WERI-Rb-1 (cell line): ENCODE results near the gene HSDL2.
"Not testable (repeated sequence)": the region's sequence is repeated elsewhere in the genome, so short reads cannot be mapped to it uniquely, and the experiment has no call there.

Experiments used
- DNase-seq: peaks from one replicate; pipeline ENCODE4 v3.0.0-alpha.2; 2020
- H3K27ac ChIP-seq: fragments of 250-450 bp; sonication (Bioruptor Pico); 2 replicates; pipeline ENCODE4 v1.5.1; 2020; ENCODE audit warnings: mild to moderate bottlenecking, moderate library complexity
- H3K27me3 ChIP-seq: fragments of 250-450 bp; sonication (Bioruptor Pico); 2 replicates; pipeline ENCODE4 v1.5.1; 2021; ENCODE audit warnings: mild to moderate bottlenecking, low read depth, moderate library complexity; ENCODE audit not compliant: insufficient read depth, severe bottlenecking
- H3K36me3 ChIP-seq: fragments of 250-450 bp; sonication (Bioruptor Pico); 2 replicates; pipeline ENCODE4 v1.5.1; 2020; ENCODE audit warnings: mild to moderate bottlenecking, moderate library complexity
- H3K4me3 ChIP-seq: 2 replicates; pipeline ENCODE4 v1.5.1; 2011; ENCODE audit warnings: low read depth, mild to moderate bottlenecking, control low read depth, low read length
- H3K9me3 ChIP-seq: fragments of 250-450 bp; sonication (Bioruptor Pico); 2 replicates; pipeline ENCODE4 v1.5.1; 2021; ENCODE audit warnings: mild to moderate bottlenecking, moderate library complexity; ENCODE audit not compliant: severe bottlenecking
- CTCF ChIP-seq: IDR thresholded peaks from 2 replicates; pipeline ENCODE4 v1.5.1; 2011; ENCODE audit warnings: low read depth, mild to moderate bottlenecking, control low read depth, inconsistent platforms, low read length

HSDL2 gene

GRCh38 chr9:112506571-112506970, 126.7 kb downstream of the HSDL2 start:
- no peaks in the 10 kb centered on the region for H3K9me3 ChIP-seq
- DNase-seq: no peak
- H3K27ac ChIP-seq: no peak overlapping the region
- H3K36me3 ChIP-seq: peaks cover 11% of the 10 kb centered on the region
- TF ChIP-seq CTCF: no peak
- no peaks in the 10 kb centered on the region for H3K27me3 ChIP-seq
- no peak overlapping the region for H3K4me3 ChIP-seq

DNA sequence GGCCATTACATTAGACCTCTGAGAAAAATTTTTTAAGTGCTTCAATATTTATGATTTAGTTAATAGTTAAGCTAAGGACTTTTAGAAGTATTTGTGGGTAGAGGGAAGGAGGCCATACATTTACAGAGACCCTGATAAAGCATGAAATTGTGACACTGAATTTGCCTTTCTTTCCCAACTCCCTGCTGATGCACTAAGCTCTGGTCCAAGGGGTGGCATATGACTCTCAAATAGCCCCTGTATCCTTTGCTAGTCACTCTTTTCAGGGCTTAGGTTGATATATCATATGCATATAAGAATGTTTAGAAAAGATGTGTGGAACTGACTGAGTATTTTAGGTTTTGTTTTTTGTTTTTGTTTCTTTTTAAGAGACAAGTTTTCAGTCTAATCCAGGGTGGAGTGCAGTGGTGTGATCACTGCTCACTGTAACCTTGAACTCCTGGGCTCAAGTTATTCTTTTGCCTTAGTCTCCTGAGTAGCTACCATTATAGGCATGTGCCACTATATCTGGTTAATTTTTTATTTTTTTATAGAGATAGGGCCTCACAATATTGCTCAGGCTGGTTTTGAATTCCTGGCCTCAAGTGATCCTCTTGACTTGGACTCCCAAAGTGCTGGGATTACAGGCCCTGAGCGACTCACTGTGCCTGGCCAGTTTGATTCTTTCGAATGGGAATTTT, 127.2 kb downstream of the HSDL2 start:
- peaks cover 7% of the 10 kb centered on the region; the same call in 1 of the 2 replicates for H3K36me3 ChIP-seq

DNA sequence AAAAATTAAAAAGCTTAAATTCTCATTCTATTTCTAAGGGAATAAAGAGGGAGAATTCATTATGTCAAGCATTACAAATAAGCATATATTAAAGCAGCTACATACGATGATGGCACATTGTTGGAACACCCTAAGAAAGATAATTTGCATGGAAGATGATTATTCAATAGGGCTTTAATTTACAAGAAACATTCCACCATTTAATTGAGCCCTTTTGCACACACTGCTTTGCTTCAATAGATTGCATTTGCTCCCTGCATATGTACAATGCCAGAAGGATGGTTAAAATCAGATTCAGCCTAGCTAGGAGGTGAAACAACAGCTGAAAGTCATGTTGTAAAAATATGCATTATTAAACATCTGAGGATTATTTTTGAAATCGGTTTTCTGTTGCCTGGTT, 128.5 kb downstream of the HSDL2 start:
- DNase-seq: no peak
- peaks cover 7% of the 10 kb centered on the region; the same call in 1 of the 2 replicates for H3K36me3 ChIP-seq
- no peak for TF ChIP-seq CTCF
- H3K27ac ChIP-seq: no peak overlapping the region
- H3K4me3 ChIP-seq: no peak overlapping the region
- H3K27me3 ChIP-seq: no peaks in the 10 kb centered on the region
- no peaks in the 10 kb centered on the region for H3K9me3 ChIP-seq

More for the DNA sequence above, 127.2 kb downstream of the HSDL2 start:
- no peak for DNase-seq
- Histone ChIP-seq H3K27ac (no peak overlapping the region), H3K9me3 (no peaks in the 10 kb centered on the region), H3K4me3 (no peak overlapping the region), H3K27me3 (no peaks in the 10 kb centered on the region)
- TF ChIP-seq CTCF: no peak

DNA sequence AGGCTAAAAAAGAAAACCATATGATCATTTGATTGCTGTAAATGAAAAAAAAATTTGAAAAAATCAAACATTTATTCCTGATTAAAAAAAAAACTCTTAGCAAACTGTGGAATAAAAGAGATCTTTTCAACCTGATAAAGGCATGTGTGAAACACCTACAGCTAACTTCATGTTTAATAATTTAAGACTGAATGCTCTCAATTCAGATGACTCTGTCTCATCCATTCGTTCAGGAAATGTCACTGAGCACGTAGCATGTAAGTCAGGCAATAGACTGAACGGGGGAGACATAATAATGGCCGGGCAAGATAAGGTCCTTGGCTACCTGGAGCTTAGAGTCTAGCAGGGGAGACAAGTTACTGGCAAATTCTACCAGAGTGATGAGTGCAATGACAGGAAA, 132.5 kb downstream of the HSDL2 start:
- H3K9me3 ChIP-seq, H3K36me3 ChIP-seq, H3K27me3 ChIP-seq, H3K4me3 ChIP-seq, H3K27ac ChIP-seq, DNase-seq: not testable (repeated sequence)

DNA sequence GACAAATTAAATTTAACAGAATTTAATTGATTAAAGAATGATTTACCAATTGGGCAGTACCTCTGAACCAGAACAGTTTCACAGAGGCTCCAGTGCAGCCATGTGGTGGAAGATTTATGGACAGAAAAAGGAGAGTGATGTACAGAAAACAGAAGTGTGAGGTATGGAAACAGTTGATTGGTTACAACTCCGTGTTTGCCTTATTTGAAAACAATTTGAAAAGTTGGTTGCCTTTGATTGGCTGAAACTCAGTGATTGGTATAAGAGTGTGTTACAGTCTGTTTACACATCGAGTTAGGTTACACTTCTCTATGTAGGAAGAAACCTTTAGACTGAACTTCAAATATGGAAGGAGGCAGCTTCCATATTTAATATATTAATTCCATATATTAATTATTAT, 136.9 kb downstream of the HSDL2 start:
- no peak for TF ChIP-seq CTCF
- H3K9me3 ChIP-seq: no peaks in the 10 kb centered on the region
- H3K27ac ChIP-seq: no peak overlapping the region; the same call in 1 of the 2 replicates
- H3K4me3 ChIP-seq: no peak overlapping the region
- no peaks in the 10 kb centered on the region for H3K27me3 ChIP-seq
- peaks cover 8% of the 10 kb centered on the region for H3K36me3 ChIP-seq
- DNase-seq: no peak

DNA sequence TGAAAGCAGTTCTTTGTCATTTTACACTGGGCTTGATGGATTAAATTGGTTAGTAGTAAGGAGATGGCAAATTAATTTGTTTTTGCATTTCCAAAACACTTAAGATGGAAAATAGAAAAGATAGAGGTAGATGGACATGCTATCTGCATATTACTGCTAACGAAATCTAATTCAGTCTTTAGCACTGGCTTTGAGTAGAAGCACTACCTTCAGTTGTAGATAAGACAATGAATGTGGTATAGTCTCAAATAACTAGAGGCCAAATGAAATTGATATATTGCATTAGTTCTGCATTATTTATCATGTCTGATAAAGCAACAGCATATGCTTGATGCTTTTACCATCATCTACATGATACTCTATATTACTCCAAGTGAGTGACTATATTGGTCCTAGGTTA, 140.2 kb downstream of the HSDL2 start:
- Histone ChIP-seq H3K27me3 (no peaks in the 10 kb centered on the region), H3K4me3 (no peak overlapping the region), H3K36me3 (peaks cover 8% of the 10 kb centered on the region), H3K9me3 (no peaks in the 10 kb centered on the region), H3K27ac (no peak overlapping the region)
- TF ChIP-seq CTCF: no peak
- DNase-seq: no peak
